HEK293 (cell line): ENCODE data around the gene ARID3A.
A peak's percentile ranks its signal among the peaks of the same experiment; 100 is the strongest.

ENCODE experiments used
- CTCF ChIA-PET: fragments of 350-600 bp; formaldehyde crosslinking; extraction: SDS; loops from one replicate; lab custom pipeline; 2021; ENCODE audit warnings: antibody characterized with exemption; lab: Yijun Ruan, JAX
- POLR2A ChIA-PET: fragments of 300-600 bp; formaldehyde crosslinking; extraction: SDS; loops from one replicate; lab custom pipeline; 2020; ENCODE audit warnings: antibody characterized with exemption, inconsistent platforms; lab: Yijun Ruan, JAX
- H3K27ac ChIP-seq: fragments of 200-500 bp; sonication (Bioruptor generic); 2 replicates; pipeline ENCODE4 v1.5.1; 2014; ENCODE audit warnings: low read depth, low read length, control low read depth, inconsistent platforms; ENCODE audit errors: extremely low read depth
- H3K36me3 ChIP-seq, 2 experiments: fragments of 200-500 bp in 1 of 2; sonication (Bioruptor generic) in 1 of 2; 1 replicate in 1 of 2; 2 replicates in 1 of 2; pipeline ENCODE4 v1.5.1; 2014 to 2017; ENCODE audit warnings: inconsistent platforms in 2 of 2, low read length in 2 of 2; ENCODE audit not compliant: control insufficient read depth in 2 of 2, insufficient read depth in 1 of 2
- H3K4me1 ChIP-seq: fragments of 200-500 bp; sonication (Bioruptor generic); 2 replicates; pipeline ENCODE4 v1.5.1; 2014; ENCODE audit warnings: mild to moderate bottlenecking, low read length, inconsistent platforms; ENCODE audit not compliant: control insufficient read depth, insufficient read depth
- H3K4me3 ChIP-seq: 2 replicates; pipeline ENCODE4 v1.5.1; 2011; ENCODE audit warnings: low read depth, mild to moderate bottlenecking, control low read depth, low read length, moderate library complexity
- H3K9me3 ChIP-seq: fragments of 200-500 bp; sonication (Bioruptor generic); 2 replicates; pipeline ENCODE4 v1.5.1; 2014; ENCODE audit warnings: low read depth, low read length, inconsistent platforms; ENCODE audit not compliant: control insufficient read depth, insufficient read depth
- ELK4 ChIP-seq: IDR thresholded peaks from 2 replicates; pipeline ENCODE4 v1.6.1; 2011; ENCODE audit warnings: mild to moderate bottlenecking, low read depth, low read length, borderline replicate concordance
- GLIS1 ChIP-seq: fragments of 450-650 bp; formaldehyde crosslinking; IDR thresholded peaks from 2 replicates; pipeline ENCODE4 v1.5.1; 2016; ENCODE audit warnings: missing biosample characterization, missing genetic modification characterization
- HOXD13 ChIP-seq: sonication (generic); formaldehyde crosslinking; IDR thresholded peaks from 2 replicates; pipeline ENCODE4 v1.8.0; 2022; ENCODE audit warnings: missing genetic modification reagents, borderline replicate concordance
- KLF1 ChIP-seq: fragments of 450-650 bp; formaldehyde crosslinking; IDR thresholded peaks from 2 replicates; pipeline ENCODE4 v1.5.1; 2016; ENCODE audit warnings: missing biosample characterization, missing genetic modification characterization
- KLF10 ChIP-seq: fragments of 450-650 bp; IDR thresholded peaks from 2 replicates; pipeline ENCODE4 v1.5.1; 2018; ENCODE audit warnings: missing biosample characterization, mild to moderate bottlenecking, missing genetic modification characterization
- KLF16 ChIP-seq: fragments of 450-650 bp; formaldehyde crosslinking; IDR thresholded peaks from 2 replicates; pipeline ENCODE4 v1.5.1; 2017; ENCODE audit warnings: missing biosample characterization, missing genetic modification characterization
- KLF8 ChIP-seq: fragments of 450-650 bp; formaldehyde crosslinking; IDR thresholded peaks from 2 replicates; pipeline ENCODE4 v1.5.1; 2016; ENCODE audit warnings: missing biosample characterization, missing genetic modification characterization
- KLF9 ChIP-seq: fragments of 450-650 bp; formaldehyde crosslinking; IDR thresholded peaks from 2 replicates; pipeline ENCODE4 v1.5.1; 2016; ENCODE audit warnings: missing biosample characterization, missing genetic modification characterization, low read depth
- OVOL3 ChIP-seq: fragments of 450-650 bp; formaldehyde crosslinking; IDR thresholded peaks from 2 replicates; pipeline ENCODE4 v1.5.1; 2016; ENCODE audit warnings: missing biosample characterization, missing genetic modification characterization
- ZBTB21 ChIP-seq: fragments of 450-650 bp; formaldehyde crosslinking; IDR thresholded peaks from 2 replicates; pipeline ENCODE4 v1.5.1; 2017; ENCODE audit warnings: missing biosample characterization, missing genetic modification characterization
- ZEB2 ChIP-seq: fragments of 450-650 bp; formaldehyde crosslinking; IDR thresholded peaks from 2 replicates; pipeline ENCODE4 v1.5.1; 2016; ENCODE audit warnings: missing biosample characterization, missing genetic modification characterization
- ZNF121 ChIP-seq: fragments of 450-650 bp; formaldehyde crosslinking; IDR thresholded peaks from 2 replicates; pipeline ENCODE4 v1.5.1; 2016; ENCODE audit warnings: missing biosample characterization, missing genetic modification characterization
- ZNF2 ChIP-seq: fragments of 450-650 bp; formaldehyde crosslinking; IDR thresholded peaks from 2 replicates; pipeline ENCODE4 v1.5.1; 2016; ENCODE audit warnings: missing biosample characterization, missing genetic modification characterization
- ZNF214 ChIP-seq: fragments of 450-650 bp; formaldehyde crosslinking; IDR thresholded peaks from 2 replicates; pipeline ENCODE4 v1.5.1; 2017; ENCODE audit warnings: missing biosample characterization, mild to moderate bottlenecking, missing genetic modification characterization, borderline replicate concordance
- ZNF302 ChIP-seq: fragments of 450-650 bp; formaldehyde crosslinking; IDR thresholded peaks from 2 replicates; pipeline ENCODE4 v1.5.1; 2016; ENCODE audit warnings: missing biosample characterization, missing genetic modification characterization, low read depth
- ZNF37A ChIP-seq: fragments of 450-650 bp; IDR thresholded peaks from 2 replicates; pipeline ENCODE4 v1.5.1; 2018; ENCODE audit warnings: missing biosample characterization, missing genetic modification characterization
- ZNF473 ChIP-seq: fragments of 450-650 bp; formaldehyde crosslinking; IDR thresholded peaks from 2 replicates; pipeline ENCODE4 v1.5.1; 2017; ENCODE audit warnings: missing biosample characterization, missing genetic modification characterization
- ZNF48 ChIP-seq: fragments of 450-650 bp; formaldehyde crosslinking; IDR thresholded peaks from 2 replicates; pipeline ENCODE4 v1.5.1; 2016; ENCODE audit warnings: missing biosample characterization, missing genetic modification characterization
- ZNF514 ChIP-seq: fragments of 450-650 bp; formaldehyde crosslinking; IDR thresholded peaks from 2 replicates; pipeline ENCODE4 v1.5.1; 2016; ENCODE audit warnings: missing biosample characterization, missing genetic modification characterization
- ZNF521 ChIP-seq: fragments of 450-650 bp; formaldehyde crosslinking; IDR thresholded peaks from 2 replicates; pipeline ENCODE4 v1.5.1; 2017; ENCODE audit warnings: missing biosample characterization, mild to moderate bottlenecking, missing genetic modification characterization
- ZNF549 ChIP-seq: fragments of 450-650 bp; IDR thresholded peaks from 2 replicates; pipeline ENCODE4 v1.5.1; 2018; ENCODE audit warnings: missing biosample characterization, missing genetic modification characterization, mild to moderate bottlenecking, inconsistent platforms, moderate library complexity
- ZNF558 ChIP-seq: fragments of 450-650 bp; formaldehyde crosslinking; IDR thresholded peaks from 2 replicates; pipeline ENCODE4 v1.5.1; 2016; ENCODE audit warnings: missing biosample characterization, missing genetic modification characterization
- ZNF561 ChIP-seq: fragments of 450-650 bp; IDR thresholded peaks from 2 replicates; pipeline ENCODE4 v1.5.1; 2018; ENCODE audit warnings: missing biosample characterization, missing genetic modification characterization, borderline replicate concordance
- ZNF585B ChIP-seq: fragments of 450-650 bp; formaldehyde crosslinking; IDR thresholded peaks from 2 replicates; pipeline ENCODE4 v1.5.1; 2016; ENCODE audit warnings: missing biosample characterization, missing genetic modification characterization
- ZNF660 ChIP-seq: fragments of 450-650 bp; IDR thresholded peaks from 2 replicates; pipeline ENCODE4 v1.5.1; 2018; ENCODE audit warnings: missing biosample characterization, mild to moderate bottlenecking, missing genetic modification characterization
- ZNF670 ChIP-seq: fragments of 450-650 bp; formaldehyde crosslinking; IDR thresholded peaks from 2 replicates; pipeline ENCODE4 v1.5.1; 2016; ENCODE audit warnings: missing biosample characterization, missing genetic modification characterization, low read depth
- ZNF704 ChIP-seq: fragments of 450-650 bp; formaldehyde crosslinking; IDR thresholded peaks from 2 replicates; pipeline ENCODE4 v1.5.1; 2016; ENCODE audit warnings: missing biosample characterization, missing genetic modification characterization
- ZNF707 ChIP-seq: fragments of 450-650 bp; formaldehyde crosslinking; IDR thresholded peaks from 2 replicates; pipeline ENCODE4 v1.5.1; 2016; ENCODE audit warnings: missing biosample characterization, missing genetic modification characterization
- ZNF747 ChIP-seq: fragments of 450-650 bp; formaldehyde crosslinking; IDR thresholded peaks from 2 replicates; pipeline ENCODE4 v1.5.1; 2016; ENCODE audit warnings: missing biosample characterization, missing genetic modification characterization
- ZNF76 ChIP-seq: fragments of 450-650 bp; formaldehyde crosslinking; IDR thresholded peaks from 2 replicates; pipeline ENCODE4; 2016; ENCODE audit warnings: low read depth, missing biosample characterization, missing genetic modification characterization, borderline replicate concordance
- ZNF785 ChIP-seq: fragments of 450-650 bp; formaldehyde crosslinking; IDR thresholded peaks from 2 replicates; pipeline ENCODE4 v1.5.1; 2016; ENCODE audit warnings: missing biosample characterization, missing genetic modification characterization
- ZSCAN23 ChIP-seq: fragments of 450-650 bp; formaldehyde crosslinking; IDR thresholded peaks from 2 replicates; pipeline ENCODE4 v1.5.1; 2016; ENCODE audit warnings: missing biosample characterization, missing genetic modification characterization
- TF ChIP-seq, protein P1 (sequence below): fragments of 450-650 bp; formaldehyde crosslinking; IDR thresholded peaks from 2 replicates; pipeline ENCODE4 v1.5.1; 2017; ENCODE audit warnings: missing biosample characterization, missing genetic modification characterization

Gene ARID3A

DNA sequence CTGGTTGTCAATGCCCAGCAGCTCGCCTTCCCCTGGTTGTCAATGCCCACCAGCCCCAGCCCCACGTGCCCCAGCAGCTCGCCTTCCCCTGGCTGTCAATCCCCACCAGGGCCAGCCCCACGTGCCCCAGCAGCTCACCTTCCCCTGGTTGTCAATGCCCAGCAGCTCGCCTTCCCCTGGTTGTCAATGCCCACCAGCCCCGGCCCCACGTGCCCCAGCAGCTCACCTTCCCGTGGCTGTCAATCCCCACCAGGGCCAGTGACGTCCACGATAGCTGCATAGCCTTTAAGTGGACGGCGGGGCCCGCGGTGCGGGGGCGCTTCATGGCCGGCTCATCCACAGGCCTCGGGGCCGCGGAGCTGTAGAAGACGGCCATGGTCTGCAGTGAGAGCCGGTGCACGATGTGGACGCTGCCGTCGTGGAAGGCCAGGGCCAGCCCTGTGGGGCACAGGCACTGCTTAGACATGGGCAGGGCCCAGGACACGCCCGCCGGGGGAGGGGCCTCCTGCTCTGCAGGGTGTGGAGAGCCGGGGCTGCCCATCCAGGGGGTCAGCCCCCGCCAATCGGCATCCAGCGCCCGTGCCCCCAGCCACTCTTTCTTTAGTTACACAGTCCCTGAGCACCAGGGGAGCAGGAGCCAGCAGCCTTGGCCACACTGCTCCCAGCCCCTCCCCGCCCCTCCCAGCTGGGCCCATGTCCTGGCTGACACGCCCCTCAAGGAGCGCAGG lies 46.0 kb upstream of the ARID3A start:
- Histone ChIP-seq H3K4me3 (no peak overlapping the region), H3K9me3 (no peaks in the 10 kb centered on the region), H3K4me1 (no peaks in the 10 kb centered on the region), H3K27ac (no peak overlapping the region), H3K36me3 (peaks cover 0 to 65% of the 10 kb centered on the region in 2 experiments; a peak in 2 of 3 replicates)
- TF ChIP-seq ZBTB21 (tag by site-specific recombination) (no peak), ZNF37A (tag by site-specific recombination) (no peak), KLF9 (tag by site-specific recombination) (0 out of 2 replicates have a peak, but pooled peaks have one; percentile 45), KLF16 (tag by site-specific recombination) (no peak), ZEB2 (tag by site-specific recombination) (no peak), ZNF747 (tag by site-specific recombination) (no peak), ELK4 (no peak), ZNF704 (tag by site-specific recombination) (no peak), ZNF558 (no peak), ZNF2 (tag by site-specific recombination) (no peak), ZNF514 (no peak), ZNF302 (tag by site-specific recombination) (no peak), ZNF76 (tag by site-specific recombination) (no peak), HOXD13 (CRISPR knock-in tag) (no peak), ZNF214 (tag by site-specific recombination) (no peak), ZNF670 (tag by site-specific recombination) (no peak), ZNF121 (no peak), KLF10 (tag by site-specific recombination) (peak; percentile 30; the same call in 1 of the 2 replicates), GLIS1 (tag by site-specific recombination) (peak; percentile 49; the same call in 1 of the 2 replicates), ZNF660 (tag by site-specific recombination) (no peak), ZNF585B (tag by site-specific recombination) (no peak), ZSCAN23 (tag by site-specific recombination) (no peak), ZNF473 (tag by site-specific recombination) (no peak), ZNF561 (tag by site-specific recombination) (no peak), ZNF48 (tag by site-specific recombination) (no peak), ZNF549 (tag by site-specific recombination) (no peak), KLF1 (tag by site-specific recombination) (peak; percentile 70), ZNF521 (tag by site-specific recombination) (no peak), KLF8 (peak; percentile 32; the same call in 1 of the 2 replicates), OVOL3 (tag by site-specific recombination) (no peak), ZNF785 (tag by site-specific recombination) (no peak), ZNF707 (tag by site-specific recombination) (no peak)
- TF ChIP-seq, protein P1, sequence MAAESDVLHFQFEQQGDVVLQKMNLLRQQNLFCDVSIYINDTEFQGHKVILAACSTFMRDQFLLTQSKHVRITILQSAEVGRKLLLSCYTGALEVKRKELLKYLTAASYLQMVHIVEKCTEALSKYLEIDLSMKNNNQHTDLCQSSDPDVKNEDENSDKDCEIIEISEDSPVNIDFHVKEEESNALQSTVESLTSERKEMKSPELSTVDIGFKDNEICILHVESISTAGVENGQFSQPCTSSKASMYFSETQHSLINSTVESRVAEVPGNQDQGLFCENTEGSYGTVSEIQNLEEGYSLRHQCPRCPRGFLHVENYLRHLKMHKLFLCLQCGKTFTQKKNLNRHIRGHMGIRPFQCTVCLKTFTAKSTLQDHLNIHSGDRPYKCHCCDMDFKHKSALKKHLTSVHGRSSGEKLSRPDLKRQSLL (tag by site-specific recombination): no peak
- CTCF ChIA-PET: no interaction called here
- POLR2A ChIA-PET: interaction anchor here (1.0 kb wide), 1 partner anchor 28 kb away, joined by 3 read pairs; no protein-coding TSS in a partner anchor
